K562 (cell line): ENCODE results near the gene DIO3.

ENCODE experiments used
- BCL6 ChIP-seq: fragments of 250-450 bp; sonication (Bioruptor Pico); IDR thresholded peaks from 2 replicates; pipeline ENCODE4 v1.4.0; 2020
- CHD4 ChIP-seq: fragments of 200-600 bp; sonication (generic); IDR thresholded peaks from 3 replicates; pipeline ENCODE4 v1.6.1; 2012; ENCODE audit warnings: low read depth, mild to moderate bottlenecking, mixed read lengths, low read length, inconsistent platforms; ENCODE audit not compliant: insufficient read depth, insufficient replicate concordance, poor library complexity, severe bottlenecking
- MXI1 ChIP-seq: IDR thresholded peaks from 2 replicates; pipeline ENCODE4 v1.6.1; 2011; ENCODE audit warnings: low read depth, mild to moderate bottlenecking, improper control_type of control experiment, low read length
- POLR2AphosphoS5 ChIP-seq: IDR thresholded peaks from 2 replicates; pipeline ENCODE4 v1.6.1; 2011; ENCODE audit warnings: mild to moderate bottlenecking, low read depth, low read length, moderate library complexity; ENCODE audit not compliant: control insufficient read depth, insufficient read depth
- RAD21 ChIP-seq, 2 experiments: fragments of 250-450 bp in 1 of 2; fragments of 450-650 bp in 1 of 2; sonication (Bioruptor Pico) in 1 of 2; formaldehyde crosslinking in 1 of 2; IDR thresholded peaks in 1 of 2; conservative IDR thresholded peaks in 1 of 2; 2 replicates each; pipeline versions ENCODE4 v1.4.0 to v1.8.0; 2020 to 2022; ENCODE audit warnings: mild to moderate bottlenecking in 2 of 2, moderate library complexity in 1 of 2
- RNF219 ChIP-seq: fragments of 250-450 bp; sonication (Bioruptor Pico); IDR thresholded peaks from 2 replicates; pipeline ENCODE4 v1.5.0; 2022; ENCODE audit warnings: mild to moderate bottlenecking
- SRSF9 ChIP-seq: fragments of 200-400 bp; formaldehyde crosslinking; IDR thresholded peaks from 2 replicates; pipeline ENCODE4 v1.6.1; 2017; ENCODE audit warnings: low read depth, low read length, borderline replicate concordance
- ZMIZ1 ChIP-seq, 2 experiments: fragments of 150-350 bp in 1 of 2; IDR thresholded peaks; 2 replicates each; pipeline ENCODE4 v1.6.1; 2012 to 2016; ENCODE audit warnings: low read depth in 2 of 2, low read length in 2 of 2, mild to moderate bottlenecking in 1 of 2, moderate library complexity in 1 of 2
- ZZZ3 ChIP-seq: fragments of 450-650 bp; IDR thresholded peaks from 2 replicates; pipeline ENCODE4 v1.6.1; 2016; ENCODE audit warnings: antibody characterized with exemption, mild to moderate bottlenecking, moderate library complexity

GRCh38 chr14:101561145-101561896, at the start of gene DIO3:
- TF ChIP-seq RNF219 (CRISPR knock-in tag) (no peak), BCL6 (CRISPR knock-in tag) (no peak), MXI1 (no peak), CHD4 (no peak), RAD21 (CRISPR knock-in tag; conservative IDR thresholded peaks at IDR 0.05 in 1 of 2, IDR thresholded peaks at IDR 0.05 in 1 of 2) (no peak), POLR2AphosphoS5 (no peak), SRSF9 (no peak), ZMIZ1 (IDR thresholded peaks at IDR 0.05; ENCODE audit: low read depth in 2 of 2, low read length in 2 of 2) (no peak), ZZZ3 (no peak)
